Left colon (tissue), 2 donors: ENCODE measurements around the gene AZI2. TPM values are rescaled to one million over a fixed set of nuclear protein-coding genes. Genes with fewer than 3 reads are reported as not detected.

ENCODE experiments used
- ATAC-seq: fragments of 200-7000 bp; cut with Tn5 transposase; one replicate; pipeline ENCODE4 v1.9.1; 2020; ENCODE audit warnings: mild to moderate bottlenecking, moderate library complexity
- DNase-seq, 2 donors: peaks; one replicate each; pipeline ENCODE4 v3.0.0-alpha.2; 2020
- intact Hi-C, 2 donors: fragments of 100-400 bp; cut with DNase I in 1 of 2; cut with micrococcal nuclease in 1 of 2; formaldehyde crosslinking; loops; one replicate each; pipeline versions ENCODE4 v1.11.2 to v1.14.0; 2022; cut with DNase I, micrococcal nuclease
- long read RNA-seq: library from polyadenylated mRNA; unstranded; transcript quantifications from one replicate; pipeline ENCODE4 v2.0.0, GENCODE V29; 2021
- total RNA-seq, 2 donors: library from RNA; stranded (reverse); fragmentation: NEBNext Ultra II Directional; extraction: Animal tissue kit (Norgen Biotek cat#: 25700); gene quantifications; one replicate each; pipeline ENCODE4 v1.2.1, GENCODE V29; 2021
- donor health status: DM: no; HTN: no; CAD: no.
- donor health status: DM: yes; HTN: yes; CAD: no.

Gene AZI2
- 10 to 100 TPM; 43.6 to 58.0 TPM for total RNA-seq
- long read RNA-seq, full-length matches to known transcripts, result 51 of 61 reads
- long read RNA-seq, partial matches to known transcripts, result 2 of 61 reads
- long read RNA-seq, other reads (novel, unspliced or antisense), result 8 of 61 reads

- intact Hi-C loops, result no loop called here
- peak; percentile 96 to 98 for DNase-seq
- peak; percentile 98 for ATAC-seq
Observed at GRCh38 chr3:28348629-28349468, at the start of gene AZI2, which contains the start of gene ZCWPW2. Gene AZI2 (minus strand): TSS chr3:28348824. CDS start chr3:28340617, 8,207 bp downstream. Gene ZCWPW2 (plus strand): TSS chr3:28348721. CDS start chr3:28413069, 64,348 bp downstream.

- DNase-seq (no peak), ATAC-seq (no peak)
- intact Hi-C loops, result no loop called here
Observed at GRCh38 chr3:28388978-28389377, 40.4 kb upstream of the AZI2 start.

GRCh38 chr3:28386049-28386448 lies 37.4 kb upstream of the AZI2 start:
- intact Hi-C loops, result no loop called here
- ATAC-seq (no peak), DNase-seq (no peak)

GRCh38 chr3:28376424-28376823 lies 27.8 kb upstream of the AZI2 start:
- intact Hi-C loops, result no loop called here
- no peak for DNase-seq
- ATAC-seq, result no peak

- ATAC-seq (peak; percentile 8), DNase-seq (no peak)
- intact Hi-C loops, result no loop called here
Observed at GRCh38 chr3:28349469-28350000, 911 bp upstream of the AZI2 start.

- intact Hi-C loops, result no loop called here
- ATAC-seq, result peak; percentile 76
- DNase-seq, result no peak
Observed at GRCh38 chr3:28348265-28348628, 377 bp downstream of the AZI2 start.

- no peak for ATAC-seq
- intact Hi-C loops, result no loop called here
- DNase-seq, result peak in 1 of 2 donors; percentile 5
Observed at GRCh38 chr3:28347374-28348264, 1.0 kb downstream of the AZI2 start.

GRCh38 chr3:28345690-28346089 lies 2.9 kb downstream of the AZI2 start:
- no peak for ATAC-seq
- intact Hi-C loops, result no loop called here
- no peak for DNase-seq

- no peak for DNase-seq
- ATAC-seq, result peak; percentile 64
- intact Hi-C loops, result no loop called here
Observed at GRCh38 chr3:28343144-28343543, 5.5 kb downstream of the AZI2 start.

- intact Hi-C loops, result no loop called here
- DNase-seq (no peak), ATAC-seq (no peak)
Observed at GRCh38 chr3:28337230-28337629, 11.4 kb downstream of the AZI2 start.

- ATAC-seq, result no peak
- no peak for DNase-seq
- intact Hi-C loops, result no loop called here
Observed at GRCh38 chr3:28335246-28335645, 13.4 kb downstream of the AZI2 start.

- ATAC-seq, result no peak
- DNase-seq, result no peak
- intact Hi-C loops, result no loop called here
Observed at GRCh38 chr3:28334552-28334951, 14.1 kb downstream of the AZI2 start.

- intact Hi-C loops, result loop anchor here in 1 of 2 donors (5.0 kb wide), 1 partner anchor 616 kb away; no protein-coding TSS in a partner anchor
- ATAC-seq (peak; percentile 51), DNase-seq (no peak)
Observed at GRCh38 chr3:28328188-28329151, 20.2 kb downstream of the AZI2 start.

- peak; percentile 35 for ATAC-seq
- intact Hi-C loops, result loop anchor here in 1 of 2 donors (5.0 kb wide), 1 partner anchor 614 kb away; no protein-coding TSS in a partner anchor
- DNase-seq, result no peak
Observed at GRCh38 chr3:28326458-28326926, 22.1 kb downstream of the AZI2 start.

- ATAC-seq (no peak), DNase-seq (no peak)
- intact Hi-C loops, result no loop called here
Observed at GRCh38 chr3:28322464-28322863, 26.2 kb downstream of the AZI2 start.

GRCh38 chr3:28320981-28321380 lies 27.6 kb downstream of the AZI2 start:
- ATAC-seq, result no peak
- intact Hi-C loops, result no loop called here
- no peak for DNase-seq

GRCh38 chr3:28317438-28318022 lies 31.1 kb downstream of the AZI2 start:
- no peak for DNase-seq
- ATAC-seq, result peak; percentile 69
- intact Hi-C loops, result no loop called here

- ATAC-seq, result no peak
- DNase-seq, result no peak
Observed at GRCh38 chr3:28316226-28316625, 32.4 kb downstream of the AZI2 start.

More at GRCh38 chr3:28316226-28316625, 32.4 kb downstream of the AZI2 start:
- intact Hi-C loops, result no loop called here
